ENCODE measurements around the gene BORA. TPM values are rescaled to one million over a fixed set of nuclear protein-coding genes. Genes with fewer than 3 reads are reported as not detected.
"Not testable (repeated sequence)": the region's sequence is repeated elsewhere in the genome, so short reads cannot be mapped to it uniquely, and the experiment has no call there.

The BORA gene
- total RNA-seq, 1 donor: 7.5 TPM

- H3K4me3 ChIP-seq (ENCODE audit: low read length): no peak overlapping the region
- H3K9me3 ChIP-seq (ENCODE audit: low read depth, low read length): no peaks in the 10 kb centered on the region
- H3K27me3 ChIP-seq (ENCODE audit: insufficient read depth, low read length): no peaks in the 10 kb centered on the region
- no peaks in the 10 kb centered on the region for H3K4me1 ChIP-seq (ENCODE audit: insufficient read depth, low read length)
Observed at GRCh38 chr13:72737033-72737432, 9.3 kb downstream of the BORA start.

- Histone ChIP-seq H3K9me3 (ENCODE audit: low read depth, low read length) (no peaks in the 10 kb centered on the region), H3K4me3 (ENCODE audit: low read length) (no peak overlapping the region), H3K4me1 (ENCODE audit: insufficient read depth, low read length) (no peaks in the 10 kb centered on the region), H3K27me3 (ENCODE audit: insufficient read depth, low read length) (no peaks in the 10 kb centered on the region)
Observed at GRCh38 chr13:72740015-72740414, 12.3 kb downstream of the BORA start.

GRCh38 chr13:72745260-72745659 is 17.5 kb downstream of the BORA start:
- H3K4me3 ChIP-seq (ENCODE audit: low read length): no peak overlapping the region
- H3K9me3 ChIP-seq (ENCODE audit: low read depth, low read length): no peaks in the 10 kb centered on the region
- H3K4me1 ChIP-seq (ENCODE audit: insufficient read depth, low read length): no peaks in the 10 kb centered on the region
- no peaks in the 10 kb centered on the region for H3K27me3 ChIP-seq (ENCODE audit: insufficient read depth, low read length)

GRCh38 chr13:72751220-72751619 is 23.5 kb downstream of the BORA start:
- Histone ChIP-seq H3K4me1 (ENCODE audit: insufficient read depth, low read length) (no peaks in the 10 kb centered on the region), H3K27me3 (ENCODE audit: insufficient read depth, low read length) (no peaks in the 10 kb centered on the region), H3K9me3 (ENCODE audit: low read depth, low read length) (no peaks in the 10 kb centered on the region), H3K4me3 (ENCODE audit: low read length) (no peak overlapping the region)

GRCh38 chr13:72754111-72754510 is 26.4 kb downstream of the BORA start:
- H3K4me3 ChIP-seq (ENCODE audit: low read length): no peak overlapping the region
- H3K27me3 ChIP-seq (ENCODE audit: insufficient read depth, low read length): no peaks in the 10 kb centered on the region
- no peaks in the 10 kb centered on the region for H3K9me3 ChIP-seq (ENCODE audit: low read depth, low read length)
- no peaks in the 10 kb centered on the region for H3K4me1 ChIP-seq (ENCODE audit: insufficient read depth, low read length)

GRCh38 chr13:72757792-72758535 is 30.2 kb downstream of the BORA start:
- H3K9me3 ChIP-seq (ENCODE audit: low read depth, low read length): no peaks in the 10 kb centered on the region
- no peaks in the 10 kb centered on the region for H3K4me1 ChIP-seq (ENCODE audit: insufficient read depth, low read length)
- no peak overlapping the region for H3K4me3 ChIP-seq (ENCODE audit: low read length)
- no peaks in the 10 kb centered on the region for H3K27me3 ChIP-seq (ENCODE audit: insufficient read depth, low read length)

GRCh38 chr13:72760189-72760588 is 32.5 kb downstream of the BORA start:
- Histone ChIP-seq H3K4me3 (ENCODE audit: low read length) (no peak overlapping the region), H3K4me1 (ENCODE audit: insufficient read depth, low read length) (no peaks in the 10 kb centered on the region), H3K27me3 (ENCODE audit: insufficient read depth, low read length) (no peaks in the 10 kb centered on the region), H3K9me3 (ENCODE audit: low read depth, low read length) (no peaks in the 10 kb centered on the region)

- H3K9me3 ChIP-seq (ENCODE audit: low read depth, low read length): no peaks in the 10 kb centered on the region
- no peaks in the 10 kb centered on the region for H3K27me3 ChIP-seq (ENCODE audit: insufficient read depth, low read length)
- no peak overlapping the region for H3K4me3 ChIP-seq (ENCODE audit: low read length)
- no peaks in the 10 kb centered on the region for H3K4me1 ChIP-seq (ENCODE audit: insufficient read depth, low read length)
Observed at GRCh38 chr13:72763411-72763810, 35.7 kb downstream of the BORA start.

GRCh38 chr13:72774019-72774418 is 46.3 kb downstream of the BORA start:
- no peak overlapping the region for H3K4me3 ChIP-seq (ENCODE audit: low read length)
- peaks cover 2% of the 10 kb centered on the region for H3K4me1 ChIP-seq (ENCODE audit: insufficient read depth, low read length)
- no peaks in the 10 kb centered on the region for H3K27me3 ChIP-seq (ENCODE audit: insufficient read depth, low read length)
- H3K9me3 ChIP-seq (ENCODE audit: low read depth, low read length): no peaks in the 10 kb centered on the region

- Histone ChIP-seq H3K4me1 (ENCODE audit: insufficient read depth, low read length) (peaks cover 27% of the 10 kb centered on the region), H3K27me3 (ENCODE audit: insufficient read depth, low read length) (no peaks in the 10 kb centered on the region), H3K4me3 (ENCODE audit: low read length) (peak within 1 kb of the TSS; percentile 98), H3K9me3 (ENCODE audit: low read depth, low read length) (no peaks in the 10 kb centered on the region)
Observed at GRCh38 chr13:72781451-72782439, 54.0 kb downstream of the BORA start, which contains the start of the genes DIS3 and PIBF1. Gene DIS3, minus strand, starts transcription at chr13:72781900. Its CDS starts 68 bp downstream, at chr13:72781832. Gene PIBF1, plus strand, starts transcription at chr13:72782133. Its CDS starts 1,337 bp downstream, at chr13:72783470.

GRCh38 chr13:72782717-72783116 is 55.0 kb downstream of the BORA start:
- Histone ChIP-seq H3K4me1 (ENCODE audit: insufficient read depth, low read length) (peaks cover 27% of the 10 kb centered on the region), H3K4me3 (ENCODE audit: low read length) (peak overlapping the region; percentile 98), H3K27me3 (ENCODE audit: insufficient read depth, low read length) (no peaks in the 10 kb centered on the region), H3K9me3 (ENCODE audit: low read depth, low read length) (no peaks in the 10 kb centered on the region)

GRCh38 chr13:72784679-72785078 is 57.0 kb downstream of the BORA start:
- H3K9me3 ChIP-seq (ENCODE audit: low read depth, low read length); H3K4me3 ChIP-seq (ENCODE audit: low read length); H3K27me3 ChIP-seq (ENCODE audit: insufficient read depth, low read length): not testable (repeated sequence)
- H3K4me1 ChIP-seq (ENCODE audit: insufficient read depth, low read length): peaks cover 20% of the 10 kb centered on the region

GRCh38 chr13:72788831-72789230 is 61.1 kb downstream of the BORA start:
- no peaks in the 10 kb centered on the region for H3K9me3 ChIP-seq (ENCODE audit: low read depth, low read length)
- no peak overlapping the region for H3K4me3 ChIP-seq (ENCODE audit: low read length)
- H3K4me1 ChIP-seq (ENCODE audit: insufficient read depth, low read length): no peaks in the 10 kb centered on the region
- H3K27me3 ChIP-seq (ENCODE audit: insufficient read depth, low read length): no peaks in the 10 kb centered on the region

- H3K4me3 ChIP-seq (ENCODE audit: low read length): no peak overlapping the region
- H3K27me3 ChIP-seq (ENCODE audit: insufficient read depth, low read length): no peaks in the 10 kb centered on the region
- H3K4me1 ChIP-seq (ENCODE audit: insufficient read depth, low read length): no peaks in the 10 kb centered on the region
- no peaks in the 10 kb centered on the region for H3K9me3 ChIP-seq (ENCODE audit: low read depth, low read length)
Observed at GRCh38 chr13:72792640-72793039, 64.9 kb downstream of the BORA start.

GRCh38 chr13:72798817-72799216 is 71.1 kb downstream of the BORA start:
- no peak overlapping the region for H3K4me3 ChIP-seq (ENCODE audit: low read length)
- no peaks in the 10 kb centered on the region for H3K9me3 ChIP-seq (ENCODE audit: low read depth, low read length)
- H3K27me3 ChIP-seq (ENCODE audit: insufficient read depth, low read length): no peaks in the 10 kb centered on the region
- H3K4me1 ChIP-seq (ENCODE audit: insufficient read depth, low read length): no peaks in the 10 kb centered on the region

Data from mononuclear cell (primary cell).